ENCODE data around the gene PDRG1. TPM values are rescaled to one million over a fixed set of nuclear protein-coding genes. Genes with fewer than 3 reads are reported as not detected.

Gene PDRG1
- total RNA-seq, 1 experiment from 2014 or later: 23.9 TPM

GRCh38 chr20:31914170-31914569, 37.7 kb downstream of the PDRG1 start:
- H3K4me1 ChIP-seq: no peaks in the 10 kb centered on the region
- peaks cover 26% of the 10 kb centered on the region for H3K27me3 ChIP-seq

DNA sequence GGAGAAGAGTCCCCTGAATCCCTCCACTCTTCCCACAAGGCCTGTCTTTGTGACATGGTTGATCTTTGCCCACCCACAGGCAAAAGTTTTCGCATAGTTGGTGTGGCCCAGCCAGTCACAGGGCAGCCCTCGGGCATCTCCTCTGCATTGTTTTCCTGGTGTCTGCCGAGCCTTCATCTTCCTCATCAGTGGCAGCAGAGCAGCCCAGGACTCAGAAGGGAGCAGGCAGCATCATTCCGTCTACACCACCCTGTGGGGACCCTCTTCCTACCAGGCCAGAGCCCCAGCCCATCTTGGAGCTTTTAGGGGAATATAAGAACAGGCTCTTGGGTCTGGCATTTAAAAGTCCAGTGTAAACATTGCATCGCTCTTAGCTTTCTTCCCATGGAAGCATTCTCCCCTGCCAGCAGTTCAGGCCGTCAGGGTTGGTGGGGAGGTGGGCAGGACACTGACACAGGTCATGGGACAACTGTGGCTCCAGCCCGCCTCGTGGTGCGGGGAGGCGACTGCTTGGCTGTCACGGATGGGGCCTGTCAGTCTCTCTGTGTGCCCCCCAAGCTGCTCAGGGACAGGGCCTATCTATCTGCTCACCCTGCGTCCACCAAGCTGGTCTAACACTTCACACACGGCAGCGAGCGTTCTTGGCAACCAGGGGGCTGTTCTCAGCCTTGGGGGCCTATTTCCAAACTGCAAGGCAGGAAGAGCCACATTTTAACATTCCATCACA, 38.3 kb downstream of the PDRG1 start:
- Histone ChIP-seq H3K36me3 (no peaks in the 10 kb centered on the region), H3K4me1 (no peaks in the 10 kb centered on the region), H3K27me3 (peaks cover 26% of the 10 kb centered on the region), H3K9me3 (replicated peaks) (no peaks in the 10 kb centered on the region), H3K27ac (no peak overlapping the region), H3K4me3 (no peak overlapping the region)
- DNase-seq: no peak

More at GRCh38 chr20:31914170-31914569, 37.7 kb downstream of the PDRG1 start:
- Histone ChIP-seq H3K36me3 (no peaks in the 10 kb centered on the region), H3K4me3 (no peak overlapping the region), H3K9me3 (replicated peaks) (no peaks in the 10 kb centered on the region), H3K27ac (no peak overlapping the region)
- no peak for DNase-seq

DNA sequence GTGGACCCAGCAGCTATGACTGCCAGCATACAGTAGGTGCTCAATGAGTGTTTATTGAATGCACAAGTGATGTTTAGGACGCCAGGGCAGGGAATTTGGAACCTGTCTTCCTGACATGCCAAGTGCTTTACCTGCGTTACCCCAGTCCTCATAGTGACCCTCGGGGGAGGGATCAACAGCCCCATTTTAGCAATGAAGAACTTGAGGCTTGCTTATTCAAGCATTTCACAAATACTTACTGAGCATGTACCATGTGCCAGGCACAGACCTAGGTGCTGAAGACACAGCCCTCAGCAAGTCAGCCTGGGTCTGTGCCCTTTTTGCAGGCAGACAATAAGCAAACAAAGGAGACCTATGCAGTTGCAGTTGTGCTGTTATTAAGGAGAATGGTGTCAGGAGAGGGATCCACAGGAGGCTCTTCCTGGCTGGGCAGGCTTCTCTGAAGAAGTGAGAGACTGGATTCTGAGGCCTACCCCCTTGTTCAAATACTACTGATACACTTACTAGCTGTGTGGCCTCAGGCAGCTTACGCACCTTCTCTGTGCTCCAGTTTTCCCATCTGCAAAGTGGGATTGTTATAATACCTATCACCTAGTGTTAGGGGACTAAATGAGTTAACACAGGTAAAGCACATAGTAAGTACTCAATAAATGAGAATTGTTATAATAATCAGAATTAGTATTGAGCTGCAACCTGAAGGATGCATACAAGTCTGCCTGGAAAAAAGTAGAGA, 41.6 kb downstream of the PDRG1 start:
- Histone ChIP-seq H3K36me3 (no peaks in the 10 kb centered on the region), H3K4me1 (no peaks in the 10 kb centered on the region), H3K9me3 (replicated peaks) (no peaks in the 10 kb centered on the region), H3K27ac (no peak overlapping the region), H3K27me3 (peaks cover 26% of the 10 kb centered on the region), H3K4me3 (no peak overlapping the region)
- DNase-seq: no peak

GRCh38 chr20:31909253-31910070, 42.4 kb downstream of the PDRG1 start:
- H3K36me3 ChIP-seq: no peaks in the 10 kb centered on the region
- no peak overlapping the region for H3K4me3 ChIP-seq
- H3K4me1 ChIP-seq: no peaks in the 10 kb centered on the region
- H3K27ac ChIP-seq: no peak overlapping the region
- no peaks in the 10 kb centered on the region for H3K9me3 ChIP-seq (replicated peaks)
- peaks cover 22% of the 10 kb centered on the region for H3K27me3 ChIP-seq
- no peak for DNase-seq

DNA sequence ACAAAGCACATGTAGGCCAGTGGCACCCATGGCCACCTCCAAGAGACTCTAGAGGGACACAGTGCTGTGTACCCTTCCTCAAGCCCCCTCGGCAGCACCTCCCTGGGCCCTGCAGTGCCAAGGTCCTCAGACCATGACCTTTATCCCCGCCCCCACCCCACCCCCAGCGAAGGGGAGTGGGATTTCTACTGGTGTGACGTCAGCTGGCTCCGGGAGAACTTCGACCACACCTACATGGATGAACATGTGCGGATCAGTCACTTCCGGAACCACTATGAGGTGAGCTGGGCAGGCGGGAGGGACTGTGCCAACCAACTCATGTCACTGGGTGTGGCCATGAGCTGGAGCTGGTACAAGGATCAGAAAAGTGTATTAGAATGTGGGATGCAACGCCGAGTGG, 43.4 kb downstream of the PDRG1 start:
- no peak overlapping the region for H3K27ac ChIP-seq
- no peak for DNase-seq
- H3K9me3 ChIP-seq (replicated peaks): no peaks in the 10 kb centered on the region
- peaks cover 21% of the 10 kb centered on the region for H3K27me3 ChIP-seq
- no peak overlapping the region for H3K4me3 ChIP-seq
- H3K36me3 ChIP-seq: no peaks in the 10 kb centered on the region
- no peaks in the 10 kb centered on the region for H3K4me1 ChIP-seq

DNA sequence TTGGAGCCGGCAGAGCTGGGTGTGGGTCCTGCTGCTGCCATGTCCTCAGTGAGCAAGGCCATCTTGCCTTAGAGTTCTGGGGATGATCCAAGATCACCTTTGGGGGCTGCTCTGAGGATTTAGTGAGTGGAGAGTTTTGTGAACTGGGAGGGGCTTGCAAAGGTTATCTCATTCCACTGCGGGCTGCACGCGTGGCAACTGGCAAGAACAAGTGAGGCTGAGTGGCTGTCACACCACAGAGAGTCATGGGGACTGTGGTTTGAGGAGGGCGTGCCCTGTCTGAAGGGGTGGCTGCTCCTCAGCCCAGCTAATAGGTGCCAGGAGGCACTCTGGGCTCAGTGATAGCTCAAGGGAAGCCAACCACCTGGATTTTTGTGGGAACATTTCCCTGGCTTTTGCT, 43.8 kb downstream of the PDRG1 start:
- H3K36me3 ChIP-seq: no peaks in the 10 kb centered on the region
- H3K4me3 ChIP-seq: no peak overlapping the region
- H3K27ac ChIP-seq: no peak overlapping the region
- no peaks in the 10 kb centered on the region for H3K9me3 ChIP-seq (replicated peaks)
- H3K4me1 ChIP-seq: no peaks in the 10 kb centered on the region
- peaks cover 21% of the 10 kb centered on the region for H3K27me3 ChIP-seq
- no peak for DNase-seq

GRCh38 chr20:31907046-31907445, 44.8 kb downstream of the PDRG1 start:
- Histone ChIP-seq H3K4me1 (no peaks in the 10 kb centered on the region), H3K27me3 (peaks cover 19% of the 10 kb centered on the region), H3K36me3 (no peaks in the 10 kb centered on the region), H3K27ac (no peak overlapping the region), H3K4me3 (no peak overlapping the region), H3K9me3 (replicated peaks) (no peaks in the 10 kb centered on the region)
- DNase-seq: no peak

- H3K27ac ChIP-seq: no peak overlapping the region
- peaks cover 17% of the 10 kb centered on the region for H3K27me3 ChIP-seq
- no peak overlapping the region for H3K4me3 ChIP-seq
- DNase-seq: no peak
- no peaks in the 10 kb centered on the region for H3K9me3 ChIP-seq (replicated peaks)
- no peaks in the 10 kb centered on the region for H3K4me1 ChIP-seq
- H3K36me3 ChIP-seq: no peaks in the 10 kb centered on the region
Observed at GRCh38 chr20:31906001-31906400, 45.8 kb downstream of the PDRG1 start.

DNA sequence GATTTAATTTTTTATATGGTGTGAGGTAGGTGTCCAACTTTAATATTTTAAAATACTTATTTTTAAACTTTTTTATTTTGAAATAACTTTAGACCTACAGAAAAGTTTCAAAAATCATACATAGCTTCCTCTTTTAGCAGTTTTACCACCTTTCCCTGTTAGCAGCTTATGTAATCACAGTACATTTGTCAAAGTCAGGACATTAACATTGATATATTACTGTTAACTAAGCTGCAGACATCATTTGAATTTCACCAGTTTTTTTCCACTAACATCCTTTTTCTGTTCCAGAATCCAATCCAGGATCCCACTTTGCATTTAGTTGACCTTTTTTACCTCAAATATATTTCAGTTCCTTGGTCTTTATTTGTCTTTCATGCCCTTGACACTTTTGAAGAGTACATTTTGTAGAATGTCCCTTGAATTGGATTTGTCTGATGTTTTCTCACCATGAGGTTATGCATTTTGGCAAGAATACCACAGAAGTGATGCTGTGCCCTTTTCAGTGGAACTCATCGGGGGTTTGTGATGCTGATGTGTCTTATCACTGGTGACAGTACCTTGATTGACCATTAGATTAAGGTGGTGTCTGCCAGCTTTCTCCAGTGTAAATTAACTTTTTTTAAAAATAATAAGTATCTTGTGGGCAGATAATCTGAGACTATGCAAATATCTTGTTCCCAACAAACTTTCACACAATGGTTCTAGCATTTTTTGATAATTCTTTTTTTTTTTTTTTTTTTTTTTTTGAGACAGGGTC, 48.0 kb downstream of the PDRG1 start:
- Histone ChIP-seq H3K27me3 (peaks cover 28% of the 10 kb centered on the region), H3K27ac (no peak overlapping the region), H3K9me3 (replicated peaks) (no peaks in the 10 kb centered on the region), H3K36me3 (no peaks in the 10 kb centered on the region), H3K4me3 (no peak overlapping the region), H3K4me1 (no peaks in the 10 kb centered on the region)
- no peak for DNase-seq

DNA sequence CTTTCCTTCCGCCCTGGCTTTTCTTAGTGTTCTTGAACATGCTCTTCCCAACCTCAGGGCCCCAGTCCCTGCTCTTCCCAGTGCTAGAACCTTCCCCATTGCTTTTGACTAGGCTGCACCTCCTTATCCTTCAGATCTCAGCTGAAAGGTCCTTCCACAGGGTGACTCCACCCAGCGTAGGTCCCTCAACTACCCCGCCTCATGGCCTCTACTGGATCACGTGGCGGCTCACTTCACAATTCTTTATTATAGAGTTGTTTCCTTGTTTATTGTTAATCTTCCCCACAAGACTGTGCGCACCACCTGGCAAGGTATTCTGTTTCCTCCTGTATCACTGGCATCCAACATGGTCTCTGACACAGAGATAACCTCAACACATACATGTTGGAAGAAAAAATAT, 50.2 kb downstream of the PDRG1 start:
- H3K27ac ChIP-seq: no peak overlapping the region
- no peaks in the 10 kb centered on the region for H3K4me1 ChIP-seq
- H3K9me3 ChIP-seq (replicated peaks): no peaks in the 10 kb centered on the region
- H3K27me3 ChIP-seq: peaks cover 28% of the 10 kb centered on the region
- DNase-seq: no peak
- no peak overlapping the region for H3K4me3 ChIP-seq
- no peaks in the 10 kb centered on the region for H3K36me3 ChIP-seq

GRCh38 chr20:31897541-31897940, 54.3 kb downstream of the PDRG1 start:
- Histone ChIP-seq H3K4me1 (no peaks in the 10 kb centered on the region), H3K4me3 (no peak overlapping the region), H3K36me3 (no peaks in the 10 kb centered on the region), H3K27me3 (peaks cover 15% of the 10 kb centered on the region), H3K9me3 (replicated peaks) (no peaks in the 10 kb centered on the region), H3K27ac (no peak overlapping the region)
- no peak for DNase-seq

- Histone ChIP-seq H3K4me3 (no peak overlapping the region), H3K9me3 (replicated peaks) (no peaks in the 10 kb centered on the region), H3K4me1 (no peaks in the 10 kb centered on the region), H3K36me3 (no peaks in the 10 kb centered on the region), H3K27me3 (peaks cover 11% of the 10 kb centered on the region), H3K27ac (no peak overlapping the region)
- no peak for DNase-seq
Observed at GRCh38 chr20:31896049-31896448, 55.8 kb downstream of the PDRG1 start.

DNA sequence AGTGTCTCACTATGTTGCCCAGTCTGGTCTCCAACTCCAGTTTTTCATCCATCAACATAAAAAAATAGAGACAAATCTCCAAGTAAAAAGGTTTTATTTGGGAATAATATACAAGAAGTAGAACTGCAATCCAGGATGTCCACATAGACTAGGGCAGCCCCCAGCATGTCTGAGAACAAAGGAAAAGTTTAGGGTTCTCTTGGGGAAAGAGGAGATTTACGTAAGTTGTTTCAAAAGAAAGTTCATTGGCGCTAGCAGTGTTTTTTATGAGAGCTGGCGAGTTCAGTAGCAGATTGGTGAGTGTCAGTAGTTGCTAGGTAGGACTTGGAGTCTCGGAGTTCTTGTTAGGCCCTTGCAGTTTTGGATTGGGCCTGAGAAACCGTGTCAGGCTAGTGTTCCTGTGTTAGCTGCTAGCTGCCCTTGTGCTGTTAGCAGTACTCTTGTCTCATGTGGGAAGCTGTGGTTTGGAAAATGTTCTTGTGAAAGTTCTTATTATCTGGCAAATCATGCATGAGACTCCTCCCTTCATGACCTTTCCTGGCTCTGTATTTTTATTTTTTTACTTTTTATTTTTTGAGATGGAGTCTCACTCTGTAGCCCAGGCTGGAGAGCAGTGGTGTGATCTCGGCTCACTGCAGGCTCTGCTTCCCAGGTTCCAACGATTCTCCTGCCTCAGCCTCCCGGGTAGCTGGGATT, 56.7 kb downstream of the PDRG1 start:
- no peak overlapping the region for H3K27ac ChIP-seq
- H3K4me1 ChIP-seq: no peaks in the 10 kb centered on the region
- H3K36me3 ChIP-seq: no peaks in the 10 kb centered on the region
- H3K27me3 ChIP-seq: peaks cover 5% of the 10 kb centered on the region; the same call in 1 of the 2 replicates
- H3K4me3 ChIP-seq: no peak overlapping the region
- DNase-seq: no peak
- H3K9me3 ChIP-seq (replicated peaks): no peaks in the 10 kb centered on the region
